Measurements from ENCODE around the gene SARDH. TPM values are rescaled to one million over a fixed set of nuclear protein-coding genes. Genes with fewer than 3 reads are reported as not detected.
A peak's percentile ranks its signal among the peaks of the same experiment; 100 is the strongest.

SARDH gene
- total and polyA plus RNA-seq, 9 donors: 4.9 to 7.1 (median 5.7) TPM

GRCh38 chr9:133708246-133709014 lies 29.7 kb downstream of the SARDH start:
- Histone ChIP-seq H3K9me3 (replicated peaks; ENCODE audit: control insufficient read depth, low read depth, low read length) (no peaks in the 10 kb centered on the region), H3K27ac (ENCODE audit: low read length) (no peak overlapping the region), H3K36me3 (ENCODE audit: control insufficient read depth, insufficient read depth, low read length) (no peaks in the 10 kb centered on the region), H3K27me3 (ENCODE audit: control insufficient read depth, insufficient read depth, low read length) (peaks cover 2% of the 10 kb centered on the region), H3K4me1 (ENCODE audit: control insufficient read depth, insufficient read depth, low read length) (peaks cover 48% of the 10 kb centered on the region), H3K4me3 (ENCODE audit: low read length) (no peak overlapping the region)
- 83% methylated on average over 25 of the region's 30 CpGs for WGBS (ENCODE audit: insufficient coverage)
- no peak for DNase-seq

GRCh38 chr9:133707763-133708245 lies 30.3 kb downstream of the SARDH start:
- no peak overlapping the region for H3K27ac ChIP-seq (ENCODE audit: low read length)
- 88% methylated on average over 15 of the region's 15 CpGs for WGBS (ENCODE audit: insufficient coverage)

GRCh38 chr9:133707065-133707762 lies 30.9 kb downstream of the SARDH start:
- Histone ChIP-seq H3K9me3 (replicated peaks; ENCODE audit: control insufficient read depth, low read depth, low read length) (no peaks in the 10 kb centered on the region), H3K4me3 (ENCODE audit: low read length) (no peak overlapping the region), H3K27ac (ENCODE audit: low read length) (no peak overlapping the region), H3K4me1 (ENCODE audit: control insufficient read depth, insufficient read depth, low read length) (peaks cover 47% of the 10 kb centered on the region), H3K36me3 (ENCODE audit: control insufficient read depth, insufficient read depth, low read length) (no peaks in the 10 kb centered on the region), H3K27me3 (ENCODE audit: control insufficient read depth, insufficient read depth, low read length) (peaks cover 13% of the 10 kb centered on the region)
- WGBS (ENCODE audit: insufficient coverage): 48% methylated on average over 13 of the region's 17 CpGs
- DNase-seq: peak; percentile 73

More at GRCh38 chr9:133707763-133708245, 30.3 kb downstream of the SARDH start:
- DNase-seq: no peak
- Histone ChIP-seq H3K9me3 (replicated peaks; ENCODE audit: control insufficient read depth, low read depth, low read length) (no peaks in the 10 kb centered on the region), H3K4me3 (ENCODE audit: low read length) (no peak overlapping the region), H3K36me3 (ENCODE audit: control insufficient read depth, insufficient read depth, low read length) (no peaks in the 10 kb centered on the region), H3K27me3 (ENCODE audit: control insufficient read depth, insufficient read depth, low read length) (peaks cover 7% of the 10 kb centered on the region), H3K4me1 (ENCODE audit: control insufficient read depth, insufficient read depth, low read length) (peaks cover 47% of the 10 kb centered on the region)

- Histone ChIP-seq H3K9me3 (replicated peaks; ENCODE audit: control insufficient read depth, low read depth, low read length) (no peaks in the 10 kb centered on the region), H3K27me3 (ENCODE audit: control insufficient read depth, insufficient read depth, low read length) (peaks cover 20% of the 10 kb centered on the region), H3K4me3 (ENCODE audit: low read length) (no peak overlapping the region), H3K27ac (ENCODE audit: low read length) (no peak overlapping the region), H3K4me1 (ENCODE audit: control insufficient read depth, insufficient read depth, low read length) (peaks cover 47% of the 10 kb centered on the region), H3K36me3 (ENCODE audit: control insufficient read depth, insufficient read depth, low read length) (no peaks in the 10 kb centered on the region)
- no peak for DNase-seq
- WGBS (ENCODE audit: insufficient coverage): 25% methylated on average over 4 of the region's 12 CpGs
Observed at GRCh38 chr9:133706307-133707050, 31.7 kb downstream of the SARDH start.

GRCh38 chr9:133705576-133705975 lies 32.6 kb downstream of the SARDH start:
- WGBS (ENCODE audit: insufficient coverage): 100% methylated on average over 1 of the region's 10 CpGs
- Histone ChIP-seq H3K4me3 (ENCODE audit: low read length) (no peak overlapping the region), H3K4me1 (ENCODE audit: control insufficient read depth, insufficient read depth, low read length) (peaks cover 45% of the 10 kb centered on the region), H3K27me3 (ENCODE audit: control insufficient read depth, insufficient read depth, low read length) (peaks cover 20% of the 10 kb centered on the region), H3K36me3 (ENCODE audit: control insufficient read depth, insufficient read depth, low read length) (no peaks in the 10 kb centered on the region), H3K27ac (ENCODE audit: low read length) (no peak overlapping the region), H3K9me3 (replicated peaks; ENCODE audit: control insufficient read depth, low read depth, low read length) (no peaks in the 10 kb centered on the region)
- DNase-seq: no peak

GRCh38 chr9:133704711-133705181 lies 33.4 kb downstream of the SARDH start:
- Histone ChIP-seq H3K4me3 (ENCODE audit: low read length) (no peak overlapping the region), H3K36me3 (ENCODE audit: control insufficient read depth, insufficient read depth, low read length) (no peaks in the 10 kb centered on the region), H3K4me1 (ENCODE audit: control insufficient read depth, insufficient read depth, low read length) (peaks cover 40% of the 10 kb centered on the region), H3K9me3 (replicated peaks; ENCODE audit: control insufficient read depth, low read depth, low read length) (no peaks in the 10 kb centered on the region), H3K27ac (ENCODE audit: low read length) (no peak overlapping the region), H3K27me3 (ENCODE audit: control insufficient read depth, insufficient read depth, low read length) (peaks cover 20% of the 10 kb centered on the region)
- no peak for DNase-seq
- 80% methylated on average over 23 of the region's 23 CpGs for WGBS (ENCODE audit: insufficient coverage)

GRCh38 chr9:133703591-133704399 lies 34.4 kb downstream of the SARDH start:
- H3K4me1 ChIP-seq (ENCODE audit: control insufficient read depth, insufficient read depth, low read length): peaks cover 39% of the 10 kb centered on the region
- WGBS (ENCODE audit: insufficient coverage): 74% methylated on average over 11 of the region's 21 CpGs
- DNase-seq: no peak
- no peaks in the 10 kb centered on the region for H3K9me3 ChIP-seq (replicated peaks; ENCODE audit: control insufficient read depth, low read depth, low read length)
- no peak overlapping the region for H3K4me3 ChIP-seq (ENCODE audit: low read length)
- H3K27ac ChIP-seq (ENCODE audit: low read length): no peak overlapping the region
- no peaks in the 10 kb centered on the region for H3K36me3 ChIP-seq (ENCODE audit: control insufficient read depth, insufficient read depth, low read length)
- H3K27me3 ChIP-seq (ENCODE audit: control insufficient read depth, insufficient read depth, low read length): peaks cover 20% of the 10 kb centered on the region

- no peak overlapping the region for H3K27ac ChIP-seq (ENCODE audit: low read length)
- H3K9me3 ChIP-seq (replicated peaks; ENCODE audit: control insufficient read depth, low read depth, low read length): no peaks in the 10 kb centered on the region
- 34% methylated on average over 37 of the region's 39 CpGs for WGBS (ENCODE audit: insufficient coverage)
- peaks cover 39% of the 10 kb centered on the region for H3K4me1 ChIP-seq (ENCODE audit: control insufficient read depth, insufficient read depth, low read length)
- peaks cover 20% of the 10 kb centered on the region for H3K27me3 ChIP-seq (ENCODE audit: control insufficient read depth, insufficient read depth, low read length)
- no peak for DNase-seq
- H3K36me3 ChIP-seq (ENCODE audit: control insufficient read depth, insufficient read depth, low read length): no peaks in the 10 kb centered on the region
- H3K4me3 ChIP-seq (ENCODE audit: low read length): peak overlapping the region; percentile 23
Observed at GRCh38 chr9:133702798-133703590, 35.2 kb downstream of the SARDH start.
